KMS-11 (cell line): Measurements from ENCODE around the gene TMEM131L.
A peak's percentile ranks its signal among the peaks of the same experiment; 100 is the strongest.

Experiments
- H2AFZ ChIP-seq: fragments of 200-600 bp; sonication (generic); 2 replicates; pipeline ENCODE4 v1.6.1; 2016; ENCODE audit warnings: antibody characterized with exemption, mixed run types, low read depth
- H3K27ac ChIP-seq: fragments of 200-600 bp; sonication (generic); 2 replicates; pipeline ENCODE4 v1.6.1; 2016; ENCODE audit warnings: mild to moderate bottlenecking, mixed run types
- H3K27me3 ChIP-seq: fragments of 200-600 bp; sonication (generic); 2 replicates; pipeline ENCODE4 v1.6.1; 2017; ENCODE audit warnings: mild to moderate bottlenecking, low read depth, mixed run types, moderate library complexity; ENCODE audit not compliant: insufficient read depth
- H3K36me3 ChIP-seq: fragments of 200-600 bp; sonication (generic); 2 replicates; pipeline ENCODE4 v1.6.1; 2017; ENCODE audit warnings: mild to moderate bottlenecking, mixed run types; ENCODE audit not compliant: insufficient read depth
- H3K4me1 ChIP-seq: fragments of 200-600 bp; sonication (generic); 2 replicates; pipeline ENCODE4 v1.6.1; 2016; ENCODE audit warnings: mild to moderate bottlenecking, low read depth, mixed run types; ENCODE audit not compliant: poor library complexity, severe bottlenecking
- H3K4me2 ChIP-seq: fragments of 200-600 bp; sonication (generic); 2 replicates; pipeline ENCODE4 v1.7.0; 2016; ENCODE audit warnings: mild to moderate bottlenecking, mixed run types
- H3K4me3 ChIP-seq: fragments of 200-600 bp; sonication (generic); IDR thresholded peaks from 2 replicates; pipeline ENCODE4 v1.6.1; 2017; ENCODE audit warnings: low read depth, low read length, mixed read lengths; ENCODE audit not compliant: insufficient read depth
- H3K79me2 ChIP-seq: fragments of 200-600 bp; sonication (generic); 2 replicates; pipeline ENCODE4 v1.6.1; 2016; ENCODE audit warnings: low read depth, mixed run types; ENCODE audit not compliant: insufficient read depth
- H3K9ac ChIP-seq: fragments of 200-600 bp; sonication (generic); 2 replicates; pipeline ENCODE4 v1.6.1; 2016; ENCODE audit warnings: mild to moderate bottlenecking, mixed run types
- H4K20me1 ChIP-seq: fragments of 200-600 bp; sonication (generic); 2 replicates; pipeline ENCODE4 v1.6.1; 2016; ENCODE audit warnings: mild to moderate bottlenecking, mixed run types; ENCODE audit not compliant: insufficient read depth
- TF ChIP-seq, protein P1 (sequence below): fragments of 200-600 bp; sonication (generic); conservative IDR thresholded peaks from 2 replicates; pipeline ENCODE4 v1.6.1; 2017; ENCODE audit warnings: low read depth, mild to moderate bottlenecking, antibody characterized with exemption, low read length, moderate library complexity, mixed read lengths

TMEM131L gene

DNA sequence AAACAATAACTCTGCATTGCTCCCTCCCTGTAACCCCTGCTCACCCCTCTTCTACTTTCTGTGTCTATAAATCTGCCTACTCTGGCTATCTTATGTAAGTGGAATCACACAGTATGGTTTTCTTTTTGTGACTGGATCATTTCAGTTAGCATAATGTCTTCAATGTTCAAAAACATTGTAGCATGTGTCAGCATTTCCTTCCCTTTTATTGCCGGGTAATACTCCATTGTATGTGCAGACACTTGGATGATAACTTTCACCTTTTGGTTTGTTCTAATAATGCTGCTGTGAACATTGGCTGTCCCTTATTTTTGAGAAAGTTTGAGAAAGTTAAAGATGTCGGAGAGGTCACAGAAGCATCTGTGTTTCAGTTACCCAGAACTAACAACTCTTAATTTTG is 157.3 kb downstream of the TMEM131L start:
- no peak overlapping the region for H2AFZ ChIP-seq
- no peaks in the 10 kb centered on the region for H3K36me3 ChIP-seq
- H4K20me1 ChIP-seq = no peaks in the 10 kb centered on the region
- no peak overlapping the region for H3K4me3 ChIP-seq
- no peak overlapping the region for H3K27ac ChIP-seq
- H3K27me3 ChIP-seq = no peaks in the 10 kb centered on the region
- H3K4me2 ChIP-seq = no peak overlapping the region
- H3K79me2 ChIP-seq = no peaks in the 10 kb centered on the region
- H3K4me1 ChIP-seq = no peaks in the 10 kb centered on the region
- TF ChIP-seq, protein P1, sequence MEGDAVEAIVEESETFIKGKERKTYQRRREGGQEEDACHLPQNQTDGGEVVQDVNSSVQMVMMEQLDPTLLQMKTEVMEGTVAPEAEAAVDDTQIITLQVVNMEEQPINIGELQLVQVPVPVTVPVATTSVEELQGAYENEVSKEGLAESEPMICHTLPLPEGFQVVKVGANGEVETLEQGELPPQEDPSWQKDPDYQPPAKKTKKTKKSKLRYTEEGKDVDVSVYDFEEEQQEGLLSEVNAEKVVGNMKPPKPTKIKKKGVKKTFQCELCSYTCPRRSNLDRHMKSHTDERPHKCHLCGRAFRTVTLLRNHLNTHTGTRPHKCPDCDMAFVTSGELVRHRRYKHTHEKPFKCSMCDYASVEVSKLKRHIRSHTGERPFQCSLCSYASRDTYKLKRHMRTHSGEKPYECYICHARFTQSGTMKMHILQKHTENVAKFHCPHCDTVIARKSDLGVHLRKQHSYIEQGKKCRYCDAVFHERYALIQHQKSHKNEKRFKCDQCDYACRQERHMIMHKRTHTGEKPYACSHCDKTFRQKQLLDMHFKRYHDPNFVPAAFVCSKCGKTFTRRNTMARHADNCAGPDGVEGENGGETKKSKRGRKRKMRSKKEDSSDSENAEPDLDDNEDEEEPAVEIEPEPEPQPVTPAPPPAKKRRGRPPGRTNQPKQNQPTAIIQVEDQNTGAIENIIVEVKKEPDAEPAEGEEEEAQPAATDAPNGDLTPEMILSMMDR = no peak
- no peak overlapping the region for H3K9ac ChIP-seq

- no peaks in the 10 kb centered on the region for H3K27me3 ChIP-seq
- no peak overlapping the region for H3K4me2 ChIP-seq
- H3K79me2 ChIP-seq = no peaks in the 10 kb centered on the region
- H3K27ac ChIP-seq = no peak overlapping the region
- TF ChIP-seq, protein P1 = no peak
- no peak overlapping the region for H2AFZ ChIP-seq
- H3K9ac ChIP-seq = no peak overlapping the region
- no peak overlapping the region for H3K4me3 ChIP-seq
- H3K36me3 ChIP-seq = no peaks in the 10 kb centered on the region
- no peaks in the 10 kb centered on the region for H3K4me1 ChIP-seq
- no peaks in the 10 kb centered on the region for H4K20me1 ChIP-seq
These were observed 162.7 kb downstream of the TMEM131L start for GRCh38 chr4:153628796-153629315.

- no peak overlapping the region for H3K27ac ChIP-seq
- no peak overlapping the region for H3K4me2 ChIP-seq
- H3K9ac ChIP-seq = no peak overlapping the region
- TF ChIP-seq, protein P1 = no peak
- no peaks in the 10 kb centered on the region for H3K27me3 ChIP-seq
- H2AFZ ChIP-seq = no peak overlapping the region
- H4K20me1 ChIP-seq = no peaks in the 10 kb centered on the region
- no peaks in the 10 kb centered on the region for H3K4me1 ChIP-seq
- no peak overlapping the region for H3K4me3 ChIP-seq
- no peaks in the 10 kb centered on the region for H3K36me3 ChIP-seq
- H3K79me2 ChIP-seq = no peaks in the 10 kb centered on the region
These were observed 163.6 kb downstream of the TMEM131L start for GRCh38 chr4:153629776-153630175.

DNA sequence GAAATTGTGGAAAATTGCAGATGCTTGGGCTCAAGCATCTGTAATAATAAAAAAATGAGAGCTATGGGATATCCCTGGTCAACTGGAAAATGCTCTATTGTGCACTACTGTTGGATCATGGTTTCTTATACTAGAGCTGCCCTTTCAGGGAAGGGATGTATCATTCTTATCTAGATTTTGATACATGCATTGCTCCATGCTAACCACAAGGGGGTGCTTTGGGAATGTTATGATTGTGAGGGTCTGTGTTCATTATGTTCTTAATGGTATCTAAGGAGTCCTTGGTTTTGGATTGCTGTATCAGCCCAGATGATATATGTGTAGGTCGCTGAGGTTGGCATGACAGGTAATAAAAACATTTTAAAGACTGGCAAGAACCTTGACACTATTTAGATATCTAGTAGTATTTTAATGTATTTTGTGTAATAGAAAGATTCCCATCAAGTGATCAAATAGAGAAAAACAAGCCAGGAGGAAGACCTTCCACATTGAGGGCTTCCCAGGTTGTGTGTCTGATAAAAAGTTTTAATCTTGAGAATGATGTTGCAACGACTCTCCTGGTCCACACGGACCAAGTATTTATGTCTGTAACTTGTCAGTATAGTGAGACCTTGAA is 168.7 kb downstream of the TMEM131L start:
- H3K4me1 ChIP-seq = no peaks in the 10 kb centered on the region
- H3K36me3 ChIP-seq = no peaks in the 10 kb centered on the region
- H3K4me3 ChIP-seq = no peak overlapping the region
- H3K79me2 ChIP-seq = no peaks in the 10 kb centered on the region
- no peak overlapping the region for H3K4me2 ChIP-seq
- no peak overlapping the region for H3K9ac ChIP-seq
- TF ChIP-seq, protein P1 = peak; percentile 80
- H2AFZ ChIP-seq = no peak overlapping the region
- H3K27me3 ChIP-seq = no peaks in the 10 kb centered on the region
- H4K20me1 ChIP-seq = no peaks in the 10 kb centered on the region
- no peak overlapping the region for H3K27ac ChIP-seq
